C4-2B (cell line): ENCODE measurements around the gene TYW1.

Source experiments
- CTCF ChIP-seq: fragments of 450-650 bp; conservative IDR thresholded peaks from 2 replicates; pipeline ENCODE4 v1.5.1; 2017; ENCODE audit warnings: mild to moderate bottlenecking
- ZFX ChIP-seq: fragments of 450-650 bp; IDR thresholded peaks from 2 replicates; pipeline ENCODE4 v1.6.1; 2017

GRCh38 chr7:66952343-66953043 lies 44.1 kb upstream of the TYW1 start:
- no peak for TF ChIP-seq CTCF
- TF ChIP-seq ZFX = no peak
